ENCODE measurements around the gene PAFAH2. TPM values are rescaled to one million over a fixed set of nuclear protein-coding genes. Genes with fewer than 3 reads are reported as not detected.

PAFAH2 gene
- total and polyA plus RNA-seq, 2 of the 13 experiments (the other 11 are each of a cell fraction or from before 2014, with no cell fraction given): 6.9 to 9.4 TPM

DNA sequence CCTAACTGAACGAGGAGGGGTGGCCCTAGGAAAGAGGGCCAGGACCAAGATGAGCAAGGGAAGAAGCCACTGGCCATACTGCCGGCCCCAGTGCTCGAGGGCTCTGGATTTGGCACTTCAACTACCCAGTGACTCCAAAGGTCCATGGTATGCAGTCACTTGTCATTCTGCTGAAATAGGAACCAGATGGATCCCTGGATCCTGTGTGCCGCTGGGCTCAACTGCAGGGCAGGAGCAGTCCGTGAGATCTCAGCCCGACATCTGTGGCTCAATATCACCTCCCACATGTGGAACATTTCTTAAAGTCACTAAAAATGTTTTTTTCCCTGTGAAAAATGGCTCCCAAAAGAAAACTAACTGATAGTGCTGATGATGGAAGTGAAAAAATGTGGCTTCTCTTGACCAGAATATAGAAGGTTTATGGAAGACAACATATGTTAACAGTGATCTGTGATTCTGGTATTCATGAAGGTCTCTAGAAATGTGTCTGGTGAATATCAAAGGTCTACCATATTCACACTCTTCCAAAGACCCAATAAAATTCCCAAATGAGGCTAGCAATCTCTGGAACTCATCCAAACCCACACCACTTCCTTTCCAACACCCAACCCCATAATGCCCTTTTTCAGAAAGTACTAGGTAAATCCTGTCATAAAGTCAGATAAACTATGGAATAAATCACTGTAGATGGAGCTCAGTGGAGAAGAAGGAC lies 24.1 kb downstream of the PAFAH2 start (continued):
- TF ChIP-seq, protein P1, sequence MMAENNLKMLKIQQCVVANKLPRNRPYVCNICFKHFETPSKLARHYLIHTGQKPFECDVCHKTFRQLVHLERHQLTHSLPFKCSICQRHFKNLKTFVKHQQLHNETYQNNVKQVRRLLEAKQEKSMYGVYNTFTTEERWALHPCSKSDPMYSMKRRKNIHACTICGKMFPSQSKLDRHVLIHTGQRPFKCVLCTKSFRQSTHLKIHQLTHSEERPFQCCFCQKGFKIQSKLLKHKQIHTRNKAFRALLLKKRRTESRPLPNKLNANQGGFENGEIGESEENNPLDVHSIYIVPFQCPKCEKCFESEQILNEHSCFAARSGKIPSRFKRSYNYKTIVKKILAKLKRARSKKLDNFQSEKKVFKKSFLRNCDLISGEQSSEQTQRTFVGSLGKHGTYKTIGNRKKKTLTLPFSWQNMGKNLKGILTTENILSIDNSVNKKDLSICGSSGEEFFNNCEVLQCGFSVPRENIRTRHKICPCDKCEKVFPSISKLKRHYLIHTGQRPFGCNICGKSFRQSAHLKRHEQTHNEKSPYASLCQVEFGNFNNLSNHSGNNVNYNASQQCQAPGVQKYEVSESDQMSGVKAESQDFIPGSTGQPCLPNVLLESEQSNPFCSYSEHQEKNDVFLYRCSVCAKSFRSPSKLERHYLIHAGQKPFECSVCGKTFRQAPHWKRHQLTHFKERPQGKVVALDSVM (CRISPR knock-in tag; IDR thresholded peaks at IDR 0.05): no peak
- no peak for TF ChIP-seq BRD4 (CRISPR knock-in tag; IDR thresholded peaks at IDR 0.05)
- no peak for TF ChIP-seq ZNF773 (CRISPR knock-in tag; IDR thresholded peaks at IDR 0.05; ENCODE audit: borderline replicate concordance)
- TF ChIP-seq, protein P2, sequence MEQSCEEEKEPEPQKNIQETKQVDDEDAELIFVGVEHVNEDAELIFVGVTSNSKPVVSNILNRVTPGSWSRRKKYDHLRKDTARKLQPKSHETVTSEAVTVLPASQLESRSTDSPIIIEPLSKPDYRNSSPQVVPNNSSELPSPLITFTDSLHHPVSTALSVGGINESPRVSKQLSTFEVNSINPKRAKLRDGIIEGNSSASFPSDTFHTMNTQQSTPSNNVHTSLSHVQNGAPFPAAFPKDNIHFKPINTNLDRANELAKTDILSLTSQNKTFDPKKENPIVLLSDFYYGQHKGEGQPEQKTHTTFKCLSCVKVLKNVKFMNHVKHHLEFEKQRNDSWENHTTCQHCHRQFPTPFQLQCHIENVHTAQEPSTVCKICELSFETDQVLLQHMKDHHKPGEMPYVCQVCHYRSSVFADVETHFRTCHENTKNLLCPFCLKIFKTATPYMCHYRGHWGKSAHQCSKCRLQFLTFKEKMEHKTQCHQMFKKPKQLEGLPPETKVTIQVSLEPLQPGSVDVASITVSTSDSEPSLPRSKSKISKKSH (CRISPR knock-in tag; IDR thresholded peaks at IDR 0.05; ENCODE audit: borderline replicate concordance): no peak

DNA sequence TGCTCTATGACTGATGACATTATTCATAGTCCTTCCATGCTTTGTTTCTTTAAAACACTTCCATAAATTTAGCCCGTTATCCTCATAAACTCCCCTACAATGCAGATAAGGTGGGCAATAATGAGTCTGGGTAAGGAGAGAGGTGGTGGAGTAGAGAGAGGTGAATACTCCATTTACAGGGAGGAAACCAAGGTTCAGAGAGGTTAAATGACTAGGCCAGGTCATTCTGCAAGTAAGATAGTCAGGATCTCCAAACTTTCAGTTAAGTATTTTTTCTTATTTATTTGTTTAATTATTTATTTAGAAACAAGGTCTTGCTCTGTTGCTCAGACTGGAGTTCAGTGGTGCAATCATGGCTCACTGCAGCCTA lies 26.1 kb downstream of the PAFAH2 start:
- H3K9me3 ChIP-seq (ENCODE audit: low read length): no peaks in the 10 kb centered on the region
- H3K4me1 ChIP-seq (ENCODE audit: insufficient read depth, low read length): no peaks in the 10 kb centered on the region
- TF ChIP-seq, protein P3, sequence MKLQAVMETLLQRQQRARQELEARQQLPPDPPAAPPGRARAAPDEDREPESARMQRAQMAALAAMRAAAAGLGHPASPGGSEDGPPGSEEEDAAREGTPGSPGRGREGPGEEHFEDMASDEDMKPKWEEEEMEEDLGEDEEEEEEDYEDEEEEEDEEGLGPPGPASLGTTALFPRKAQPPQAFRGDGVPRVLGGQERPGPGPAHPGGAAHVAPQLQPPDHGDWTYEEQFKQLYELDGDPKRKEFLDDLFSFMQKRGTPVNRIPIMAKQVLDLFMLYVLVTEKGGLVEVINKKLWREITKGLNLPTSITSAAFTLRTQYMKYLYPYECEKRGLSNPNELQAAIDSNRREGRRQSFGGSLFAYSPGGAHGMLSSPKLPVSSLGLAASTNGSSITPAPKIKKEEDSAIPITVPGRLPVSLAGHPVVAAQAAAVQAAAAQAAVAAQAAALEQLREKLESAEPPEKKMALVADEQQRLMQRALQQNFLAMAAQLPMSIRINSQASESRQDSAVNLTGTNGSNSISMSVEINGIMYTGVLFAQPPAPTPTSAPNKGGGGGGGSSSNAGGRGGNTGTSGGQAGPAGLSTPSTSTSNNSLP (IDR thresholded peaks at IDR 0.05; ENCODE audit: low read depth, low read length): no peak
- TF ChIP-seq ZSCAN29 (CRISPR knock-in tag; conservative IDR thresholded peaks at IDR 0.05): no peak
- no peak for TF ChIP-seq RFX3 (CRISPR knock-in tag; IDR thresholded peaks at IDR 0.05)
- TF ChIP-seq TOE1 (CRISPR knock-in tag; IDR thresholded peaks at IDR 0.05): no peak
- no peak for TF ChIP-seq RARA (CRISPR knock-in tag; IDR thresholded peaks at IDR 0.05)
- TF ChIP-seq, protein P4, sequence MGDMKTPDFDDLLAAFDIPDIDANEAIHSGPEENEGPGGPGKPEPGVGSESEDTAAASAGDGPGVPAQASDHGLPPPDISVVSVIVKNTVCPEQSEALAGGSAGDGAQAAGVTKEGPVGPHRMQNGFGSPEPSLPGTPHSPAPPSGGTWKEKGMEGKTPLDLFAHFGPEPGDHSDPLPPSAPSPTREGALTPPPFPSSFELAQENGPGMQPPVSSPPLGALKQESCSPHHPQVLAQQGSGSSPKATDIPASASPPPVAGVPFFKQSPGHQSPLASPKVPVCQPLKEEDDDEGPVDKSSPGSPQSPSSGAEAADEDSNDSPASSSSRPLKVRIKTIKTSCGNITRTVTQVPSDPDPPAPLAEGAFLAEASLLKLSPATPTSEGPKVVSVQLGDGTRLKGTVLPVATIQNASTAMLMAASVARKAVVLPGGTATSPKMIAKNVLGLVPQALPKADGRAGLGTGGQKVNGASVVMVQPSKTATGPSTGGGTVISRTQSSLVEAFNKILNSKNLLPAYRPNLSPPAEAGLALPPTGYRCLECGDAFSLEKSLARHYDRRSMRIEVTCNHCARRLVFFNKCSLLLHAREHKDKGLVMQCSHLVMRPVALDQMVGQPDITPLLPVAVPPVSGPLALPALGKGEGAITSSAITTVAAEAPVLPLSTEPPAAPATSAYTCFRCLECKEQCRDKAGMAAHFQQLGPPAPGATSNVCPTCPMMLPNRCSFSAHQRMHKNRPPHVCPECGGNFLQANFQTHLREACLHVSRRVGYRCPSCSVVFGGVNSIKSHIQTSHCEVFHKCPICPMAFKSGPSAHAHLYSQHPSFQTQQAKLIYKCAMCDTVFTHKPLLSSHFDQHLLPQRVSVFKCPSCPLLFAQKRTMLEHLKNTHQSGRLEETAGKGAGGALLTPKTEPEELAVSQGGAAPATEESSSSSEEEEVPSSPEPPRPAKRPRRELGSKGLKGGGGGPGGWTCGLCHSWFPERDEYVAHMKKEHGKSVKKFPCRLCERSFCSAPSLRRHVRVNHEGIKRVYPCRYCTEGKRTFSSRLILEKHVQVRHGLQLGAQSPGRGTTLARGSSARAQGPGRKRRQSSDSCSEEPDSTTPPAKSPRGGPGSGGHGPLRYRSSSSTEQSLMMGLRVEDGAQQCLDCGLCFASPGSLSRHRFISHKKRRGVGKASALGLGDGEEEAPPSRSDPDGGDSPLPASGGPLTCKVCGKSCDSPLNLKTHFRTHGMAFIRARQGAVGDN (CRISPR knock-in tag; IDR thresholded peaks at IDR 0.05): no peak
- no peak for TF ChIP-seq AKAP8 (CRISPR knock-in tag; IDR thresholded peaks at IDR 0.05)
- no peak for TF ChIP-seq NKX3-1 (CRISPR knock-in tag; IDR thresholded peaks at IDR 0.05)
- no peak for TF ChIP-seq JARID2 (CRISPR knock-in tag; IDR thresholded peaks at IDR 0.05; ENCODE audit: insufficient replicate concordance)
- no peak for FAIRE-seq
- no peaks in the 10 kb centered on the region for H4K20me1 ChIP-seq (ENCODE audit: insufficient read depth, low read length)
- BruUV-seq (replicated peaks): no TSS peak
- ChIA-PET CTCF (ENCODE audit: low intra/inter-chr PET ratio, low total read pairs) (no interaction called here), POLR2A (no interaction called here)
- in situ Hi-C loops (cut with HindIII; ENCODE audit: extremely low pct_ligation_motif_present, low pct_unique_long_range_greater_than_20kb) (no loop called here), intact Hi-C loops (cut with micrococcal nuclease; ENCODE audit: unreplicated experiment) (no loop called here)
- 88% methylated on average over 1 of the region's 1 CpG for WGBS (ENCODE audit: low lambda C conversion rate)
- H3K4me2 ChIP-seq (ENCODE audit: low read depth, low read length): no peak overlapping the region
- ATAC-seq: no peak
- no peaks in the 10 kb centered on the region for H3K27me3 ChIP-seq (ENCODE audit: control insufficient read depth in 1 of 2, insufficient read depth in 2 of 2, low read length in 2 of 2)
- H3K27ac ChIP-seq (ENCODE audit: extremely low read length, insufficient read depth, low read length): no peak overlapping the region
- no peak overlapping the region for H2AFZ ChIP-seq (ENCODE audit: low read length)
- no peaks in the 10 kb centered on the region for H3K79me2 ChIP-seq (ENCODE audit: insufficient read depth, low read length)
- H3K4me3 ChIP-seq (replicated peaks in 1 of 3; ENCODE audit: insufficient read depth in 1 of 3, low read depth in 2 of 3, low read length in 3 of 3): no peak overlapping the region
- DNase-seq (ENCODE audit: low spot score): no peak
- H3K36me3 ChIP-seq (replicated peaks in 1 of 2; ENCODE audit: control insufficient read depth in 1 of 2, insufficient read depth in 2 of 2, low read length in 2 of 2): peaks cover 3 to 62% of the 10 kb centered on the region in 2 experiments
- H3K9ac ChIP-seq (ENCODE audit: insufficient read depth, low read depth, low read length): no peak overlapping the region
